ENCODE results near the gene SLCO1A2.

- TF ChIP-seq CTCF (conservative IDR thresholded peaks at IDR 0.05) = no peak
- no peak for TF ChIP-seq EZH2 (IDR thresholded peaks at IDR 0.05; ENCODE audit: low read depth)
These were observed 42.6 kb downstream of the SLCO1A2 start for GRCh38 chr12:21292111-21292510.
